ENCODE results near the gene FIGN. TPM values are rescaled to one million over a fixed set of nuclear protein-coding genes. Genes with fewer than 3 reads are reported as not detected.

Gene FIGN
- total and polyA plus RNA-seq, 2 of the 13 experiments (the other 11 are each of a cell fraction or from before 2014, with no cell fraction given) = 6.6 to 6.7 TPM

GRCh38 chr2:163735685-163736432 lies at the start of gene FIGN (continued):
- no peak for TF ChIP-seq AKNA (CRISPR knock-in tag; IDR thresholded peaks at IDR 0.05; ENCODE audit: borderline replicate concordance)
- TF ChIP-seq MAF1 (CRISPR knock-in tag; IDR thresholded peaks at IDR 0.05; ENCODE audit: borderline replicate concordance) = no peak
- TF ChIP-seq ZFP91 (CRISPR knock-in tag; IDR thresholded peaks at IDR 0.05; ENCODE audit: borderline replicate concordance) = 0 out of 2 replicates have a peak, but pooled peaks have one; percentile 10
- TF ChIP-seq CBFB (CRISPR knock-in tag; IDR thresholded peaks at IDR 0.05) = no peak; the same call in 1 of the 2 replicates
- 0 out of 2 replicates have a peak, but pooled peaks have one; percentile 12 for TF ChIP-seq ISX (CRISPR knock-in tag; conservative IDR thresholded peaks at IDR 0.05)
- no peak for TF ChIP-seq HCFC1 (IDR thresholded peaks at IDR 0.05; ENCODE audit: low read depth, low read length)
- 0 out of 2 replicates have a peak, but pooled peaks have one; percentile 63 for TF ChIP-seq MEIS2 (CRISPR knock-in tag; IDR thresholded peaks at IDR 0.05)
- TF ChIP-seq ZNF318 (CRISPR knock-in tag; IDR thresholded peaks at IDR 0.05) = no peak
- TF ChIP-seq POLR2AphosphoS5 (IDR thresholded peaks at IDR 0.05; ENCODE audit: low read depth, low read length) = peak; percentile 94
- no peak for TF ChIP-seq CEBPG (CRISPR knock-in tag; IDR thresholded peaks at IDR 0.05)
- peak; percentile 95 for TF ChIP-seq TFAP4 (IDR thresholded peaks at IDR 0.05; ENCODE audit: borderline replicate concordance, low read depth)

All from HepG2 (cell line).